Measurements from ENCODE around the gene TRAPPC1. TPM values are rescaled to one million over a fixed set of nuclear protein-coding genes. Genes with fewer than 3 reads are reported as not detected.

Gene TRAPPC1
- total and polyA plus RNA-seq, 2 of the 4 experiments (the other 2 are of a cell fraction): 50.4 to 303 TPM

- H2AK5ac ChIP-seq (ENCODE audit: low read depth, low read length): no peak overlapping the region
- TF ChIP-seq BHLHE40 (IDR thresholded peaks at IDR 0.05; ENCODE audit: low read depth, low read length) (no peak), RAD21 (IDR thresholded peaks at IDR 0.05; ENCODE audit: low read length) (no peak), CHD1 (IDR thresholded peaks at IDR 0.05; ENCODE audit: low read depth, low read length) (no peak), MAZ (IDR thresholded peaks at IDR 0.05; ENCODE audit: borderline replicate concordance, low read depth, low read length) (no peak), MAFK (IDR thresholded peaks at IDR 0.05; ENCODE audit: low read depth, low read length) (no peak), CTCF (conservative IDR thresholded peaks at IDR 0.05; ENCODE audit: low read depth, low read length) (no peak), FOS (IDR thresholded peaks at IDR 0.05; ENCODE audit: low read depth, low read length) (no peak), NFE2L2 (IDR thresholded peaks at IDR 0.05; ENCODE audit: low read depth, low read length) (no peak), RFX5 (IDR thresholded peaks at IDR 0.05; ENCODE audit: low read depth, low read length) (no peak), POLR2A (IDR thresholded peaks at IDR 0.05; ENCODE audit: low read depth, low read length) (no peak), SMC3 (IDR thresholded peaks at IDR 0.05; ENCODE audit: low read depth, low read length) (no peak), CEBPB (IDR thresholded peaks at IDR 0.05; ENCODE audit: low read depth, low read length) (no peak), USF2 (IDR thresholded peaks at IDR 0.05; ENCODE audit: low read depth, low read length) (no peak), ELK1 (IDR thresholded peaks at IDR 0.05; ENCODE audit: borderline replicate concordance, low read depth, low read length) (no peak), RCOR1 (IDR thresholded peaks at IDR 0.05; ENCODE audit: insufficient replicate concordance, low read length) (no peak), MXI1 (IDR thresholded peaks at IDR 0.05; ENCODE audit: borderline replicate concordance, low read depth, low read length) (no peak)
- H3K18ac ChIP-seq (ENCODE audit: low read depth, low read length): no peak overlapping the region
- in situ Hi-C loops (cut with MboI; ENCODE audit: low sequenced_read_pairs) (no loop called here), dilution Hi-C loops (cut with HindIII; ENCODE audit: low sequenced_read_pairs, unreplicated experiment) (no loop called here), intact Hi-C loops (cut with micrococcal nuclease) (no loop called here)
- CTCF ChIA-PET: no interaction called here
- no peaks in the 10 kb centered on the region for H3K9me3 ChIP-seq (ENCODE audit: control insufficient read depth, insufficient read depth, low read length)
- H3K4me1 ChIP-seq (ENCODE audit: control insufficient read depth, insufficient read depth, low read length): no peaks in the 10 kb centered on the region
- BruUV-seq (replicated peaks): no TSS peak
- POLR2A ChIA-PET (ENCODE audit: unreplicated experiment): no interaction called here
- no peak overlapping the region for H2BK120ac ChIP-seq (ENCODE audit: low read depth, low read length)
- H2AFZ ChIP-seq (replicated peaks; ENCODE audit: low read length, poor library complexity): no peak overlapping the region
- no peaks in the 10 kb centered on the region for H3K9me1 ChIP-seq (ENCODE audit: insufficient read depth, low read length)
- H3K4me2 ChIP-seq (ENCODE audit: low read depth, low read length): no peak overlapping the region
- DNase-seq: no peak
- no peak overlapping the region for H3K23ac ChIP-seq (ENCODE audit: low read depth, low read length)
- H4K5ac ChIP-seq (ENCODE audit: low read depth, low read length): no peak overlapping the region
- H2BK5ac ChIP-seq (ENCODE audit: low read depth, low read length, poor library complexity, severe bottlenecking): no peak overlapping the region
- H4K91ac ChIP-seq (ENCODE audit: insufficient read depth, low read depth, low read length): no peak overlapping the region
- H3K56ac ChIP-seq (ENCODE audit: extremely low read depth, insufficient read depth, low read length): no peak overlapping the region
- H3K9ac ChIP-seq (ENCODE audit: low read depth, low read length): no peak overlapping the region
- H2BK20ac ChIP-seq (ENCODE audit: low read depth, low read length): no peak overlapping the region
- H2AK9ac ChIP-seq (replicated peaks; ENCODE audit: low read depth, low read length, poor library complexity): no peak overlapping the region
- H3K4me3 ChIP-seq (ENCODE audit: insufficient read depth, low read depth, low read length): no peak overlapping the region
- peaks cover 65% of the 10 kb centered on the region for H3K36me3 ChIP-seq (ENCODE audit: control insufficient read depth, insufficient read depth, low read length)
- H3K4ac ChIP-seq (ENCODE audit: low read depth, low read length): no peak overlapping the region
- no peak overlapping the region for H2BK15ac ChIP-seq (ENCODE audit: low read depth, low read length)
- no peaks in the 10 kb centered on the region for H4K20me1 ChIP-seq (ENCODE audit: insufficient read depth, low read length)
- no peak overlapping the region for H3K14ac ChIP-seq (replicated peaks; ENCODE audit: low read depth, low read length)
- no peak overlapping the region for H4K8ac ChIP-seq (ENCODE audit: low read depth in 2 of 2, low read length in 2 of 2)
- peaks cover 1 to 2% of the 10 kb centered on the region in 2 experiments; a peak in 1 of 4 replicates for H3K79me1 ChIP-seq (ENCODE audit: low read depth in 1 of 2, low read length in 2 of 2)
- H3K27me3 ChIP-seq (ENCODE audit: control insufficient read depth, insufficient read depth, low read length): no peaks in the 10 kb centered on the region
- H3K27ac ChIP-seq (ENCODE audit: insufficient read depth, low read length): no peak overlapping the region
- no peak for ATAC-seq (ENCODE audit: low read depth)
- 100% methylated on average over 7 of the region's 13 CpGs; no CpG with 5 or more reads in 1 of the 2 experiments for WGBS, 2 experiments (ENCODE audit: extremely low coverage in 2 of 2, insufficient read length in 1 of 2)
These were observed 11.5 kb upstream of the TRAPPC1 start for GRCh38 chr17:7943291-7943690.

Data from IMR-90 (cell line).